HEK293 (cell line): ENCODE results near the gene AGRN.
A peak's percentile ranks its signal among the peaks of the same experiment; 100 is the strongest.

Experiments used
- CTCF ChIA-PET: fragments of 350-600 bp; formaldehyde crosslinking; extraction: SDS; loops from one replicate; lab custom pipeline; 2021; ENCODE audit warnings: antibody characterized with exemption; lab: Yijun Ruan, JAX
- POLR2A ChIA-PET: fragments of 300-600 bp; formaldehyde crosslinking; extraction: SDS; loops from one replicate; lab custom pipeline; 2020; ENCODE audit warnings: antibody characterized with exemption, inconsistent platforms; lab: Yijun Ruan, JAX
- H3K27ac ChIP-seq: fragments of 200-500 bp; sonication (Bioruptor generic); 2 replicates; pipeline ENCODE4 v1.5.1; 2014; ENCODE audit warnings: low read depth, low read length, control low read depth, inconsistent platforms; ENCODE audit errors: extremely low read depth
- H3K36me3 ChIP-seq, 2 experiments: fragments of 200-500 bp in 1 of 2; sonication (Bioruptor generic) in 1 of 2; 1 replicate in 1 of 2; 2 replicates in 1 of 2; pipeline ENCODE4 v1.5.1; 2014 to 2017; ENCODE audit warnings: inconsistent platforms in 2 of 2, low read length in 2 of 2; ENCODE audit not compliant: control insufficient read depth in 2 of 2, insufficient read depth in 1 of 2
- H3K4me1 ChIP-seq: fragments of 200-500 bp; sonication (Bioruptor generic); 2 replicates; pipeline ENCODE4 v1.5.1; 2014; ENCODE audit warnings: mild to moderate bottlenecking, low read length, inconsistent platforms; ENCODE audit not compliant: control insufficient read depth, insufficient read depth
- H3K4me3 ChIP-seq: 2 replicates; pipeline ENCODE4 v1.5.1; 2011; ENCODE audit warnings: low read depth, mild to moderate bottlenecking, control low read depth, low read length, moderate library complexity
- H3K9me3 ChIP-seq: fragments of 200-500 bp; sonication (Bioruptor generic); 2 replicates; pipeline ENCODE4 v1.5.1; 2014; ENCODE audit warnings: low read depth, low read length, inconsistent platforms; ENCODE audit not compliant: control insufficient read depth, insufficient read depth
- EGR2 ChIP-seq: fragments of 450-650 bp; formaldehyde crosslinking; IDR thresholded peaks from 2 replicates; pipeline ENCODE4 v1.5.1; 2016; ENCODE audit warnings: low read depth, missing biosample characterization, missing genetic modification characterization
- GLIS2 ChIP-seq: fragments of 450-650 bp; formaldehyde crosslinking; IDR thresholded peaks from 2 replicates; pipeline ENCODE4 v1.5.1; 2016; ENCODE audit warnings: missing biosample characterization, missing genetic modification characterization
- HIC1 ChIP-seq: fragments of 450-650 bp; formaldehyde crosslinking; IDR thresholded peaks from 2 replicates; pipeline ENCODE4 v1.5.1; 2016; ENCODE audit warnings: missing biosample characterization, missing genetic modification characterization
- KLF1 ChIP-seq: fragments of 450-650 bp; formaldehyde crosslinking; IDR thresholded peaks from 2 replicates; pipeline ENCODE4 v1.5.1; 2016; ENCODE audit warnings: missing biosample characterization, missing genetic modification characterization
- MEIS1 ChIP-seq: sonication (generic); formaldehyde crosslinking; IDR thresholded peaks from 2 replicates; pipeline ENCODE4 v1.8.1; 2022; ENCODE audit warnings: missing genetic modification reagents, mild to moderate bottlenecking, borderline replicate concordance
- WT1 ChIP-seq: fragments of 450-650 bp; formaldehyde crosslinking; IDR thresholded peaks from 2 replicates; pipeline ENCODE4 v1.5.1; 2016; ENCODE audit warnings: missing biosample characterization, missing genetic modification characterization
- ZBTB7A ChIP-seq: fragments of 450-650 bp; formaldehyde crosslinking; IDR thresholded peaks from 2 replicates; pipeline ENCODE4 v1.5.1; 2016; ENCODE audit warnings: low read depth, missing biosample characterization, missing genetic modification characterization
- ZBTB8A ChIP-seq: fragments of 450-650 bp; formaldehyde crosslinking; IDR thresholded peaks from 2 replicates; pipeline ENCODE4 v1.5.1; 2016; ENCODE audit warnings: missing biosample characterization, missing genetic modification characterization
- ZFHX2 ChIP-seq: fragments of 450-650 bp; formaldehyde crosslinking; conservative IDR thresholded peaks from 2 replicates; pipeline ENCODE4 v1.5.1; 2016; ENCODE audit warnings: missing biosample characterization, missing genetic modification characterization
- ZNF248 ChIP-seq: fragments of 450-650 bp; formaldehyde crosslinking; IDR thresholded peaks from 2 replicates; pipeline ENCODE4 v1.5.1; 2017; ENCODE audit warnings: missing biosample characterization, missing genetic modification characterization
- ZNF335 ChIP-seq: fragments of 450-650 bp; formaldehyde crosslinking; conservative IDR thresholded peaks from 2 replicates; pipeline ENCODE4 v1.5.1; 2016; ENCODE audit warnings: missing biosample characterization, missing genetic modification characterization
- ZNF48 ChIP-seq: fragments of 450-650 bp; formaldehyde crosslinking; IDR thresholded peaks from 2 replicates; pipeline ENCODE4 v1.5.1; 2016; ENCODE audit warnings: missing biosample characterization, missing genetic modification characterization
- ZNF549 ChIP-seq: fragments of 450-650 bp; IDR thresholded peaks from 2 replicates; pipeline ENCODE4 v1.5.1; 2018; ENCODE audit warnings: missing biosample characterization, missing genetic modification characterization, mild to moderate bottlenecking, inconsistent platforms, moderate library complexity
- ZNF600 ChIP-seq: fragments of 450-650 bp; formaldehyde crosslinking; IDR thresholded peaks from 2 replicates; pipeline ENCODE4 v1.5.1; 2016; ENCODE audit warnings: missing biosample characterization, missing genetic modification characterization
- ZNF692 ChIP-seq: fragments of 450-650 bp; formaldehyde crosslinking; IDR thresholded peaks from 2 replicates; pipeline ENCODE4 v1.5.1; 2016; ENCODE audit warnings: missing biosample characterization, missing genetic modification characterization
- ZNF747 ChIP-seq: fragments of 450-650 bp; formaldehyde crosslinking; IDR thresholded peaks from 2 replicates; pipeline ENCODE4 v1.5.1; 2016; ENCODE audit warnings: missing biosample characterization, missing genetic modification characterization
- TF ChIP-seq, protein P1 (sequence below): fragments of 450-650 bp; formaldehyde crosslinking; IDR thresholded peaks from 2 replicates; pipeline ENCODE4 v1.5.1; 2016; ENCODE audit warnings: missing biosample characterization, missing genetic modification characterization
- TF ChIP-seq, protein P2 (sequence below): fragments of 450-650 bp; IDR thresholded peaks from 2 replicates; pipeline ENCODE4 v1.5.1; 2018; ENCODE audit warnings: missing biosample characterization, mild to moderate bottlenecking, missing genetic modification characterization
- TF ChIP-seq, protein P3 (sequence below): fragments of 450-650 bp; formaldehyde crosslinking; IDR thresholded peaks from 2 replicates; pipeline ENCODE4 v1.5.1; 2016; ENCODE audit warnings: missing biosample characterization, missing genetic modification characterization
- TF ChIP-seq, protein P4 (sequence below): fragments of 450-650 bp; formaldehyde crosslinking; IDR thresholded peaks from 2 replicates; pipeline ENCODE4 v1.5.1; 2016; ENCODE audit warnings: missing biosample characterization, missing genetic modification characterization

The AGRN gene

GRCh38 chr1:1067284-1067859 is 47.5 kb downstream of the AGRN start:
- CTCF ChIA-PET, result interaction anchor here (0.6 to 1.2 kb wide), 2 partner anchors 14 to 83 kb away, joined by 3 read pairs; no protein-coding TSS in a partner anchor
- Histone ChIP-seq H3K9me3 (no peaks in the 10 kb centered on the region), H3K36me3 (no peaks in the 10 kb centered on the region), H3K27ac (no peak overlapping the region), H3K4me1 (no peaks in the 10 kb centered on the region), H3K4me3 (no peak overlapping the region)
- POLR2A ChIA-PET, result no interaction called here
- no peak for TF ChIP-seq ZNF692 (tag by site-specific recombination)
- no peak for TF ChIP-seq ZBTB8A (tag by site-specific recombination)
- peak; percentile 62; the same call in 1 of the 2 replicates for TF ChIP-seq HIC1 (tag by site-specific recombination)
- TF ChIP-seq KLF1 (tag by site-specific recombination), result no peak
- TF ChIP-seq MEIS1 (CRISPR knock-in tag), result no peak
- no peak for TF ChIP-seq ZNF248 (tag by site-specific recombination)

GRCh38 chr1:1067860-1068516 is 48.1 kb downstream of the AGRN start:
- H3K36me3 ChIP-seq, result no peaks in the 10 kb centered on the region
- ChIA-PET POLR2A (interaction anchor here (1.6 kb wide), 1 partner anchor 12 kb away, joined by 5 read pairs; no protein-coding TSS in a partner anchor), CTCF (interaction anchor here (0.6 to 1.2 kb wide), 3 partner anchors 14 to 84 kb away, joined by 3 read pairs; no protein-coding TSS in a partner anchor)
- peak overlapping the region; percentile 29; the same call in 1 of the 2 replicates for H3K4me3 ChIP-seq
- no peak overlapping the region for H3K27ac ChIP-seq
- no peaks in the 10 kb centered on the region for H3K4me1 ChIP-seq
- H3K9me3 ChIP-seq, result no peaks in the 10 kb centered on the region
- TF ChIP-seq, protein P1, sequence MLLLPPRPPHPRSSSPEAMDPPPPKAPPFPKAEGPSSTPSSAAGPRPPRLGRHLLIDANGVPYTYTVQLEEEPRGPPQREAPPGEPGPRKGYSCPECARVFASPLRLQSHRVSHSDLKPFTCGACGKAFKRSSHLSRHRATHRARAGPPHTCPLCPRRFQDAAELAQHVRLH, result no peak
- no peak for TF ChIP-seq ZBTB8A (tag by site-specific recombination)
- TF ChIP-seq, protein P2, sequence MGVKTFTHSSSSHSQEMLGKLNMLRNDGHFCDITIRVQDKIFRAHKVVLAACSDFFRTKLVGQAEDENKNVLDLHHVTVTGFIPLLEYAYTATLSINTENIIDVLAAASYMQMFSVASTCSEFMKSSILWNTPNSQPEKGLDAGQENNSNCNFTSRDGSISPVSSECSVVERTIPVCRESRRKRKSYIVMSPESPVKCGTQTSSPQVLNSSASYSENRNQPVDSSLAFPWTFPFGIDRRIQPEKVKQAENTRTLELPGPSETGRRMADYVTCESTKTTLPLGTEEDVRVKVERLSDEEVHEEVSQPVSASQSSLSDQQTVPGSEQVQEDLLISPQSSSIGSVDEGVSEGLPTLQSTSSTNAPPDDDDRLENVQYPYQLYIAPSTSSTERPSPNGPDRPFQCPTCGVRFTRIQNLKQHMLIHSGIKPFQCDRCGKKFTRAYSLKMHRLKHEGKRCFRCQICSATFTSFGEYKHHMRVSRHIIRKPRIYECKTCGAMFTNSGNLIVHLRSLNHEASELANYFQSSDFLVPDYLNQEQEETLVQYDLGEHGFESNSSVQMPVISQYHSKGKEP (tag by site-specific recombination), result no peak
- TF ChIP-seq HIC1 (tag by site-specific recombination), result 0 out of 2 replicates have a peak, but pooled peaks have one; percentile 7
- peak; percentile 26; the same call in 1 of the 2 replicates for TF ChIP-seq ZBTB7A (tag by site-specific recombination)
- no peak for TF ChIP-seq ZNF335 (tag by site-specific recombination)
- peak; percentile 19; the same call in 1 of the 2 replicates for TF ChIP-seq ZFHX2 (tag by site-specific recombination)
- no peak for TF ChIP-seq WT1
- TF ChIP-seq ZNF600, result no peak
- TF ChIP-seq GLIS2 (tag by site-specific recombination), result peak; percentile 56; the same call in 1 of the 2 replicates
- TF ChIP-seq, protein P3, sequence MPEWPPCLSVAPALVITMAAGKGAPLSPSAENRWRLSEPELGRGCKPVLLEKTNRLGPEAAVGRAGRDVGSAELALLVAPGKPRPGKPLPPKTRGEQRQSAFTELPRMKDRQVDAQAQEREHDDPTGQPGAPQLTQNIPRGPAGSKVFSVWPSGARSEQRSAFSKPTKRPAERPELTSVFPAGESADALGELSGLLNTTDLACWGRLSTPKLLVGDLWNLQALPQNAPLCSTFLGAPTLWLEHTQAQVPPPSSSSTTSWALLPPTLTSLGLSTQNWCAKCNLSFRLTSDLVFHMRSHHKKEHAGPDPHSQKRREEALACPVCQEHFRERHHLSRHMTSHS (tag by site-specific recombination), result no peak
- no peak for TF ChIP-seq ZNF549
- TF ChIP-seq, protein P4, sequence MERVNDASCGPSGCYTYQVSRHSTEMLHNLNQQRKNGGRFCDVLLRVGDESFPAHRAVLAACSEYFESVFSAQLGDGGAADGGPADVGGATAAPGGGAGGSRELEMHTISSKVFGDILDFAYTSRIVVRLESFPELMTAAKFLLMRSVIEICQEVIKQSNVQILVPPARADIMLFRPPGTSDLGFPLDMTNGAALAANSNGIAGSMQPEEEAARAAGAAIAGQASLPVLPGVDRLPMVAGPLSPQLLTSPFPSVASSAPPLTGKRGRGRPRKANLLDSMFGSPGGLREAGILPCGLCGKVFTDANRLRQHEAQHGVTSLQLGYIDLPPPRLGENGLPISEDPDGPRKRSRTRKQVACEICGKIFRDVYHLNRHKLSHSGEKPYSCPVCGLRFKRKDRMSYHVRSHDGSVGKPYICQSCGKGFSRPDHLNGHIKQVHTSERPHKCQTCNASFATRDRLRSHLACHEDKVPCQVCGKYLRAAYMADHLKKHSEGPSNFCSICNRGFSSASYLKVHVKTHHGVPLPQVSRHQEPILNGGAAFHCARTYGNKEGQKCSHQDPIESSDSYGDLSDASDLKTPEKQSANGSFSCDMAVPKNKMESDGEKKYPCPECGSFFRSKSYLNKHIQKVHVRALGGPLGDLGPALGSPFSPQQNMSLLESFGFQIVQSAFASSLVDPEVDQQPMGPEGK (tag by site-specific recombination), result peak; percentile 74
- 0 out of 2 replicates have a peak, but pooled peaks have one; percentile 9 for TF ChIP-seq EGR2 (tag by site-specific recombination)
- no peak for TF ChIP-seq ZNF747 (tag by site-specific recombination)
- no peak for TF ChIP-seq ZNF48
